IPS-20b (cell line): ENCODE results near the gene H2BK1.

Experiments
- H3K27ac ChIP-seq: one replicate; pipeline ENCODE4 v1.5.1; 2013; ENCODE audit warnings: low read length
- H3K27me3 ChIP-seq: 2 replicates; pipeline ENCODE4 v1.6.1; 2013; ENCODE audit warnings: mild to moderate bottlenecking, low read length, inconsistent platforms; ENCODE audit not compliant: insufficient read depth
- H3K36me3 ChIP-seq: 2 replicates; pipeline ENCODE4 v1.6.1; 2013; ENCODE audit warnings: low read depth, mild to moderate bottlenecking, inconsistent platforms, low read length, moderate library complexity; ENCODE audit not compliant: insufficient read depth
- H3K4me1 ChIP-seq: 2 replicates; pipeline ENCODE4 v1.6.1; 2013; ENCODE audit warnings: mild to moderate bottlenecking, control low read depth, inconsistent platforms, low read length, moderate library complexity; ENCODE audit not compliant: insufficient read depth
- H3K4me3 ChIP-seq: 2 replicates; pipeline ENCODE4 v1.5.1; 2013; ENCODE audit warnings: mild to moderate bottlenecking, low read length, inconsistent platforms
- H3K9ac ChIP-seq: 2 replicates; pipeline ENCODE4 v1.6.1; 2013; ENCODE audit warnings: low read depth, mild to moderate bottlenecking, inconsistent platforms, low read length, moderate library complexity
- H3K9me3 ChIP-seq: 2 replicates; pipeline ENCODE4 v1.6.1; 2013; ENCODE audit warnings: mild to moderate bottlenecking, low read depth, low read length, inconsistent platforms; ENCODE audit not compliant: insufficient read depth

The H2BK1 gene

GRCh38 chr7:151179287-151179860 is 30.9 kb downstream of the H2BK1 start:
- no peaks in the 10 kb centered on the region for H3K9me3 ChIP-seq
- H3K27ac ChIP-seq: no peak overlapping the region
- no peak overlapping the region for H3K9ac ChIP-seq
- H3K4me3 ChIP-seq: no peak overlapping the region
- no peaks in the 10 kb centered on the region for H3K36me3 ChIP-seq
- H3K4me1 ChIP-seq: no peaks in the 10 kb centered on the region
- H3K27me3 ChIP-seq: peaks cover 31% of the 10 kb centered on the region

- Histone ChIP-seq H3K9ac (no peak overlapping the region), H3K36me3 (no peaks in the 10 kb centered on the region), H3K9me3 (no peaks in the 10 kb centered on the region), H3K4me1 (no peaks in the 10 kb centered on the region), H3K27me3 (peaks cover 32% of the 10 kb centered on the region), H3K4me3 (no peak overlapping the region), H3K27ac (no peak overlapping the region)
These were observed 31.5 kb downstream of the H2BK1 start for GRCh38 chr7:151178831-151179230.

GRCh38 chr7:151178236-151178635 is 32.1 kb downstream of the H2BK1 start:
- Histone ChIP-seq H3K9ac (no peak overlapping the region), H3K9me3 (no peaks in the 10 kb centered on the region), H3K27ac (no peak overlapping the region), H3K4me3 (no peak overlapping the region), H3K27me3 (peaks cover 37% of the 10 kb centered on the region), H3K36me3 (no peaks in the 10 kb centered on the region), H3K4me1 (no peaks in the 10 kb centered on the region)

GRCh38 chr7:151177310-151177709 is 33.0 kb downstream of the H2BK1 start:
- Histone ChIP-seq H3K27me3 (peaks cover 41% of the 10 kb centered on the region), H3K27ac (no peak overlapping the region), H3K36me3 (no peaks in the 10 kb centered on the region), H3K4me1 (no peaks in the 10 kb centered on the region), H3K9ac (no peak overlapping the region), H3K4me3 (no peak overlapping the region), H3K9me3 (no peaks in the 10 kb centered on the region)

GRCh38 chr7:151176401-151176800 is 33.9 kb downstream of the H2BK1 start:
- Histone ChIP-seq H3K27ac (no peak overlapping the region), H3K4me1 (no peaks in the 10 kb centered on the region), H3K9ac (no peak overlapping the region), H3K9me3 (no peaks in the 10 kb centered on the region), H3K4me3 (no peak overlapping the region; the same call in 1 of the 2 replicates), H3K27me3 (peaks cover 49% of the 10 kb centered on the region), H3K36me3 (no peaks in the 10 kb centered on the region)

GRCh38 chr7:151175793-151176311 is 34.4 kb downstream of the H2BK1 start:
- Histone ChIP-seq H3K9ac (no peak overlapping the region), H3K9me3 (no peaks in the 10 kb centered on the region), H3K36me3 (no peaks in the 10 kb centered on the region), H3K4me3 (no peak overlapping the region; the same call in 1 of the 2 replicates), H3K27ac (no peak overlapping the region), H3K27me3 (peaks cover 55% of the 10 kb centered on the region), H3K4me1 (no peaks in the 10 kb centered on the region)

- no peaks in the 10 kb centered on the region for H3K9me3 ChIP-seq
- no peaks in the 10 kb centered on the region for H3K4me1 ChIP-seq
- H3K36me3 ChIP-seq: no peaks in the 10 kb centered on the region
- H3K4me3 ChIP-seq: no peak overlapping the region
- no peak overlapping the region for H3K27ac ChIP-seq
- no peak overlapping the region for H3K9ac ChIP-seq
- H3K27me3 ChIP-seq: peaks cover 61% of the 10 kb centered on the region
These were observed 35.1 kb downstream of the H2BK1 start for GRCh38 chr7:151175047-151175792.

- Histone ChIP-seq H3K9me3 (no peaks in the 10 kb centered on the region), H3K27me3 (peaks cover 69% of the 10 kb centered on the region), H3K4me3 (no peak overlapping the region), H3K4me1 (no peaks in the 10 kb centered on the region), H3K27ac (no peak overlapping the region), H3K36me3 (no peaks in the 10 kb centered on the region), H3K9ac (no peak overlapping the region)
These were observed 35.8 kb downstream of the H2BK1 start for GRCh38 chr7:151174246-151175046.

GRCh38 chr7:151173386-151174245 is 36.7 kb downstream of the H2BK1 start:
- Histone ChIP-seq H3K4me1 (0 out of 2 replicates have a peak, but pooled peaks cover under 1% of the 10 kb centered on the region), H3K27ac (no peak overlapping the region), H3K27me3 (peaks cover 77% of the 10 kb centered on the region), H3K9ac (no peak overlapping the region), H3K36me3 (no peaks in the 10 kb centered on the region), H3K9me3 (no peaks in the 10 kb centered on the region), H3K4me3 (no peak overlapping the region)

GRCh38 chr7:151172273-151173141 is 37.8 kb downstream of the H2BK1 start:
- Histone ChIP-seq H3K27me3 (peaks cover 88% of the 10 kb centered on the region), H3K27ac (no peak overlapping the region), H3K9ac (no peak overlapping the region)

More at GRCh38 chr7:151172273-151173141, 37.8 kb downstream of the H2BK1 start:
- Histone ChIP-seq H3K4me3 (no peak overlapping the region), H3K36me3 (no peaks in the 10 kb centered on the region), H3K4me1 (0 out of 2 replicates have a peak, but pooled peaks cover 3% of the 10 kb centered on the region), H3K9me3 (no peaks in the 10 kb centered on the region)
